ENCODE results near the gene ERC2. TPM values are rescaled to one million over a fixed set of nuclear protein-coding genes. Genes with fewer than 3 reads are reported as not detected.

The ERC2 gene
- total and polyA plus RNA-seq, 2 of the 13 experiments (the other 11 are each of a cell fraction or from before 2014, with no cell fraction given), result 0.16 to 0.22 TPM

- no peak for TF ChIP-seq ATF2 (CRISPR knock-in tag; IDR thresholded peaks at IDR 0.05)
- TF ChIP-seq ZNF672 (CRISPR knock-in tag; IDR thresholded peaks at IDR 0.05), result no peak
- TF ChIP-seq ZNF331 (CRISPR knock-in tag; IDR thresholded peaks at IDR 0.05), result no peak
- TF ChIP-seq RXRB (CRISPR knock-in tag; IDR thresholded peaks at IDR 0.05; ENCODE audit: borderline replicate concordance), result no peak
- TF ChIP-seq ZNF792 (CRISPR knock-in tag; IDR thresholded peaks at IDR 0.05), result no peak
- no peak for TF ChIP-seq ZNF343 (CRISPR knock-in tag; IDR thresholded peaks at IDR 0.05)
- no peak for TF ChIP-seq TOE1 (CRISPR knock-in tag; IDR thresholded peaks at IDR 0.05)
- TF ChIP-seq ZBTB21 (CRISPR knock-in tag; IDR thresholded peaks at IDR 0.05), result no peak
- no peak for TF ChIP-seq MED13 (CRISPR knock-in tag; IDR thresholded peaks at IDR 0.05)
- TF ChIP-seq DPF2 (CRISPR knock-in tag; IDR thresholded peaks at IDR 0.05; ENCODE audit: borderline replicate concordance, low read depth), result no peak
- TF ChIP-seq GATA4 (IDR thresholded peaks at IDR 0.05; ENCODE audit: borderline replicate concordance, low read depth), result no peak
- no peak for TF ChIP-seq ZNF18 (CRISPR knock-in tag; IDR thresholded peaks at IDR 0.05; ENCODE audit: insufficient replicate concordance)
Observed at GRCh38 chr3:55484191-55484689, 984.0 kb downstream of the ERC2 start (continued).
